ENCODE data around the gene ZNF678. TPM values are rescaled to one million over a fixed set of nuclear protein-coding genes. Genes with fewer than 3 reads are reported as not detected.

Gene ZNF678
- total RNA-seq, 1 donor from 2014 or later = 20.3 TPM

- ChIA-PET POLR2A (interaction anchor here (0.6 kb wide), 2 partner anchors 16 to 549 kb away, joined by 4 to 5 read pairs; no protein-coding TSS in a partner anchor), CTCF (interaction anchor here (1.8 kb wide), 1 partner anchor 17 kb away, joined by 6 read pairs; no protein-coding TSS in a partner anchor)
- Mint-ChIP-seq H3K9me3 (no peaks in the 10 kb centered on the region), H3K27ac (no peak overlapping the region), H3K36me3 (ENCODE audit: low read depth) (peaks cover 9% of the 10 kb centered on the region), H3K27me3 (peaks cover 8% of the 10 kb centered on the region), H3K4me3 (peak overlapping the region; percentile 71), H3K4me1 (peaks cover 30% of the 10 kb centered on the region)
- intact Hi-C loops (cut with micrococcal nuclease) = loop anchor here (10.0 kb wide), 1 partner anchor 655 kb away; no protein-coding TSS in a partner anchor
- ATAC-seq (ENCODE audit: low read depth) = no peak
- no peak for TF ChIP-seq CTCF (IDR thresholded peaks at IDR 0.05)
- no peak for DNase-seq
These were observed 3.9 kb upstream of the ZNF678 start for GRCh38 chr1:227559499-227559898.

- POLR2A ChIA-PET = no interaction called here
- no peak overlapping the region for H3K27ac Mint-ChIP-seq
- H3K36me3 Mint-ChIP-seq (ENCODE audit: low read depth) = peaks cover 9% of the 10 kb centered on the region
- CTCF ChIA-PET = interaction anchor here (1.8 kb wide), 1 partner anchor 17 kb away, joined by 6 read pairs; no protein-coding TSS in a partner anchor
- H3K27me3 Mint-ChIP-seq = peaks cover 8% of the 10 kb centered on the region
- peaks cover 34% of the 10 kb centered on the region for H3K4me1 Mint-ChIP-seq
- intact Hi-C loops (cut with micrococcal nuclease) = loop anchor here (5.0 to 10.0 kb wide), 2 partner anchors 227 to 655 kb away; no protein-coding TSS in a partner anchor
- TF ChIP-seq CTCF (IDR thresholded peaks at IDR 0.05) = no peak
- ATAC-seq (ENCODE audit: low read depth) (no peak), DNase-seq (no peak)
- H3K9me3 Mint-ChIP-seq = no peaks in the 10 kb centered on the region
- peak overlapping the region; percentile 67 for H3K4me3 Mint-ChIP-seq
These were observed 3.4 kb upstream of the ZNF678 start for GRCh38 chr1:227559926-227560325.

- H3K27ac Mint-ChIP-seq = no peak overlapping the region
- peaks cover 8% of the 10 kb centered on the region for H3K27me3 Mint-ChIP-seq
- H3K9me3 Mint-ChIP-seq = no peaks in the 10 kb centered on the region
- no peak for TF ChIP-seq CTCF (IDR thresholded peaks at IDR 0.05)
- H3K36me3 Mint-ChIP-seq (ENCODE audit: low read depth) = peaks cover 9% of the 10 kb centered on the region
- intact Hi-C loops (cut with micrococcal nuclease) = loop anchor here (5.0 kb wide), 1 partner anchor 227 kb away; no protein-coding TSS in a partner anchor
- DNase-seq (no peak), ATAC-seq (ENCODE audit: low read depth) (no peak)
- H3K4me3 Mint-ChIP-seq = peak overlapping the region; percentile 67
- CTCF ChIA-PET = no interaction called here
- POLR2A ChIA-PET = interaction anchor here (0.6 kb wide), 1 partner anchor 23 kb away, joined by 6 read pairs; no protein-coding TSS in a partner anchor
- H3K4me1 Mint-ChIP-seq = peaks cover 34% of the 10 kb centered on the region
These were observed 2.8 kb upstream of the ZNF678 start for GRCh38 chr1:227560393-227561173.

GRCh38 chr1:227561241-227561907, 2.0 kb upstream of the ZNF678 start:
- peaks cover 34% of the 10 kb centered on the region for H3K4me1 Mint-ChIP-seq
- POLR2A ChIA-PET = interaction anchor here (0.6 kb wide), 1 partner anchor 22 kb away, joined by 6 read pairs; no protein-coding TSS in a partner anchor
- no peaks in the 10 kb centered on the region for H3K9me3 Mint-ChIP-seq
- H3K27me3 Mint-ChIP-seq = peaks cover 8% of the 10 kb centered on the region
- no peak for ATAC-seq (ENCODE audit: low read depth)
- DNase-seq = no peak
- no peak overlapping the region for H3K4me3 Mint-ChIP-seq
- intact Hi-C loops (cut with micrococcal nuclease) = loop anchor here (5.0 kb wide), 1 partner anchor 226 kb away; no protein-coding TSS in a partner anchor
- CTCF ChIA-PET = interaction anchor here (1.3 to 3.1 kb wide), 2 partner anchors 11 to 19 kb away, joined by 3 to 16 read pairs; no protein-coding TSS in a partner anchor
- peaks cover 9% of the 10 kb centered on the region for H3K36me3 Mint-ChIP-seq (ENCODE audit: low read depth)
- H3K27ac Mint-ChIP-seq = no peak overlapping the region
- TF ChIP-seq CTCF (IDR thresholded peaks at IDR 0.05) = no peak

All from activated B cell treated with CpG ODN at 0.5 μM for 24 hours (primary cell).